ENCODE data around the gene ZFYVE21.

DNA sequence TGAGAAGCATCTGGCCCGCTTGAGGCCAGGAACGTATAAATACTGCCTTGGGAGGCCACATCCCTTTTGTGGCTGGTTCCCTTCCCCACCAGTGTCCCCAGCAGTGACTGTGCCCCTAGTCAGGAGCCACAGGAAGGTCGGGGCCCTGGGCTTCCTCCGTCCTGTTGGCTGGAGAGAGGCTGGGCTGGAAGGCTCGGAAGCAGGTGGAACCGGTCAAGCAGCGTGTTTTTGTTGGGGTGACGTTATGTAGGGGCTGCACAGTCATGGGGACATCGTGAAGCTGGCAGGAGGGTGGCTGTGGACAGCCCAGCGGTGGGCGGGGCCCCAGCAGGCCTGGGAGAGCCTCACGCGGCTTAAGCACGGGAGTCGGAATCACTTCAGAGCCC is 10.5 kb upstream of the ZFYVE21 start:
- no peak for TF ChIP-seq CTCF (IDR thresholded peaks at IDR 0.05)
- TF ChIP-seq POLR2A (IDR thresholded peaks at IDR 0.05) = no peak
